Hematopoietic multipotent progenitor cell (in vitro differentiated cells): ENCODE results near the gene PSMC3IP. TPM values are rescaled to one million over a fixed set of nuclear protein-coding genes. Genes with fewer than 3 reads are reported as not detected.
"Not testable (repeated sequence)": the region's sequence is repeated elsewhere in the genome, so short reads cannot be mapped to it uniquely, and the experiment has no call there.

Source experiments
- DNase-seq, 3 donors: peaks; one replicate each; pipeline ENCODE4 v3.0.0-alpha.2; 2011 to 2015; ENCODE audit warnings: low read depth in 2 of 3, low spot score in 2 of 3
- total RNA-seq: library from RNA; depleted of rRNA; stranded (reverse); fragments of >200 nt; gene quantifications from one replicate; pipeline ENCODE4 v1.2.3, GENCODE V29; 2012

The PSMC3IP gene
- total RNA-seq, 1 donor: 1.3 TPM

DNA sequence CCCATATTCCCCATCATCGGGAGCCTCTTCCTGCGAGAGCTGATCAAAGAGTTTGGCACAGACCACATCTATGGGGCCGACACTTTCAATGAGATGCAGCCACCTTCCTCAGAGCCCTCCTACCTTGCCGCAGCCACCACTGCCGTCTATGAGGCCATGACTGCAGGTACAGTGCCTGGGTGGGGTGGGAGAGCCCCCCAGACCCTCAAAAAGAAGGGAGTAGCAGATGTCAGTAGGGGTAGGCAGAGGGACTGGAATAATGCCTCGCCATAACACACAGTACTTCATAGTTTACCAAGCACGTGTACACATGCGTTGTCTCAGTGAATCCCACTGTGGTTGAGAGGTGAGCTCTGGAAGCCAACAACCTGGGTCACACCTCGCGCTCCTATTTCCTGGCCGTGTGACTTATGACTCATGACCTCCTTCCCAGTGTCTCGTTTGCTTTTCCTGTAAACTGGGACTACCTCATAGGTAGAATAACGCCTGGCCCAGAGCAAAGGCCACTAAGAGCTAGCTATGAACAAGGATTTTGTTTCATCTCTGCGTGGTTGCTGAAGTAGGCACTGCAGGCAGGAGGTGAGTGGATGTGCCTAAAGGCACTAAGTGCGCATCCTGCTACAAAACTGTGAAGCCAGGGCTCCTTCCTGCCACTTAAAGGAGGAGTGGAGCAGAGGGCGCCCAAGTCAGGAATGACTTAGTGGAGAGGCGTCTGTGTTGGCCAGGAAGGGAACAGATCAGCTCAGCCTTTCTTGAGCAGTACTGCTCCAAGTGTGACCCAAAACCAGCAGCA lies 36.3 kb downstream of the PSMC3IP start:
- no peak for DNase-seq

DNA sequence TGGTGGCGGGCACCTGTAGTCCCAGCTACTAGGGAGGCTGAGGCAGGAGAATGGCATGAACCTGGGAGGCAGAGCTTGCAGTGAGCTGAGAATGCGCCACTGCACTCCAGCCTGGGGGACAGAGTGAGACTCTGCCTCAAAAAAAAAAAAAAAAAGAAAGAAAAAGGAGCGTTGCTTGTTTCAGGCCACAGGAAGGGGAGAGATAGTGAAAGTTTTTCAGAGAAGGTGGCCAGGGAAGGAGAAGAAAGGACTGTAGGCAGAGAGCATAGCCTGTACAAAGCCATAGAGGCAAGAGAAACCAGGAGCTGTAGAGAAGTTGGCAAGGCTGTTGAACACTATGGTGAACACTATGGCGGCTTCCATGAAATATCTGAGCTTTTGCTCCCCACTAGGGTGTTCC lies 37.0 kb downstream of the PSMC3IP start:
- DNase-seq: not testable (repeated sequence)

DNA sequence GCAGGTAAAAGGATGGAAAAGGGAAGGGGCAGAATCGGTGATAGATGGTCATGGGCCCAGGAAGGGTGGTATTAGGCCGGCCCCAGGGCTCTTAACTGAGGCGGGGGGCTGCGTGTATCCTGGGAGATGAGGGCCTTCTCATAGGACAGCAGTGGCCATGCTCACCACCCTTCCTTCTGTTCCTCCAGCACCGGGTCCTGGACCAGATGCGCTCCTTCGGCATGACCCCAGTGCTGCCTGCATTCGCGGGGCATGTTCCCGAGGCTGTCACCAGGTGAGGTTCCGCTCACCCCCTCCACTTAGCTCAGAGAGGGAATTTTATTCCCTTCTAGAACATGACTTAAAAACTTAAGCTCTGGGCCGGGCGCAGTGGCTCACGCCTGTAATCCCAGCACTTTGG lies 39.0 kb downstream of the PSMC3IP start:
- DNase-seq: no peak

DNA sequence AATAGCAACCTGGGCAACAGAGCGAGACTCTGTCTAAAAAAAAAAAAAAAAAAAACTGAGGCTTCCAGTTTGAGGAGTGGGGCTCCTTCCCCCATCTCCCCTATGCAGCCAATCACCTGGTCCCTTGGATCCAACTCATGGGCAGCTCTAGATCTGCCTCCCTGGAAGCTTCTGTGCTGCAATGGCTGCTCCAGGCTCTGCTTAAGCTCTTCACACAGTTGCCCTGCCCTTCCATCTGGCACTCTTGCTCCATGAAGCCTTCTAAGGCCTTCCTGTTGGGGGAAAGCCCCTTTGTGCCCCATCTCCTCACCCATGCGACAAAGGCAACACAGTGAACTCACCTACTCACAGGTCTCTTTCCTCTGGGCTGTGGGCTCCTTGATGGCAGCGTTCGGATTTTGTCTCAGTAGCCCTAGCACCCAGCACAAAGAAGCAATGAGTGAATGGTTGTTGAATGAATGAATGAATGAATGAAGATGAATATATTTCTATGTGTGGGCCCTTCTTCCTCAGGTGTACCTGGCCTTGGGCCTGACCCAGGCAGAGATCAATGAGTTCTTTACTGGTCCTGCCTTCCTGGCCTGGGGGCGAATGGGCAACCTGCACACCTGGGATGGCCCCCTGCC lies 39.6 kb downstream of the PSMC3IP start:
- no peak for DNase-seq

DNA sequence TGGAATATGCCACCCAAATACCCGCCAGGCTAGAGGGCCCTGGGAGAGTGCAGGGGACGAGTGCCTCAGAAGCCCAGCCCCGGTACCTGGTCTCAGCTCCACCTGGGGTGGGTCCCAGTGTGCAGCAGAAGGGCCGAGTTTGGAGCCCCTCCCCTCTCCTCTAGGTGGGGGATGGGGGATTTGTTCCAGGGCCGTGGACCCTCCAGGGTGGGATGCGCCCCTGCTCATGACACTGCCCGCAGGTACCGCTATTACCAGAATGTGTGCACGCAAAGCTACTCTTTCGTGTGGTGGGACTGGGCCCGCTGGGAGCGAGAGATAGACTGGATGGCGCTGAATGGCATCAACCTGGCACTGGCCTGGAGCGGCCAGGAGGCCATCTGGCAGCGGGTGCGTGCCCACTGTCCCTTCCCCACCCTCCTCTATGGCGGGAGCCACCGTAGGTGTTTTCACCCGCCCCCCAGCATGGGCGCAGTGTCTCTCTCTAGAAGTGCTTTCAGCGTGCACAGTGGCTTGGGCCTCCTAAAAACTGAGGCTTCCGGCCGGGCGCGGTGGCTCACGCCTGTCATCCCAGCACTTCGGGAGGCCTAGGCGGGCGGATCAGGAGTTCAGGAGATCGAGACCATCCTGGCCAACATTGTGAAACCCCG lies 40.2 kb downstream of the PSMC3IP start:
- DNase-seq: no peak

DNA sequence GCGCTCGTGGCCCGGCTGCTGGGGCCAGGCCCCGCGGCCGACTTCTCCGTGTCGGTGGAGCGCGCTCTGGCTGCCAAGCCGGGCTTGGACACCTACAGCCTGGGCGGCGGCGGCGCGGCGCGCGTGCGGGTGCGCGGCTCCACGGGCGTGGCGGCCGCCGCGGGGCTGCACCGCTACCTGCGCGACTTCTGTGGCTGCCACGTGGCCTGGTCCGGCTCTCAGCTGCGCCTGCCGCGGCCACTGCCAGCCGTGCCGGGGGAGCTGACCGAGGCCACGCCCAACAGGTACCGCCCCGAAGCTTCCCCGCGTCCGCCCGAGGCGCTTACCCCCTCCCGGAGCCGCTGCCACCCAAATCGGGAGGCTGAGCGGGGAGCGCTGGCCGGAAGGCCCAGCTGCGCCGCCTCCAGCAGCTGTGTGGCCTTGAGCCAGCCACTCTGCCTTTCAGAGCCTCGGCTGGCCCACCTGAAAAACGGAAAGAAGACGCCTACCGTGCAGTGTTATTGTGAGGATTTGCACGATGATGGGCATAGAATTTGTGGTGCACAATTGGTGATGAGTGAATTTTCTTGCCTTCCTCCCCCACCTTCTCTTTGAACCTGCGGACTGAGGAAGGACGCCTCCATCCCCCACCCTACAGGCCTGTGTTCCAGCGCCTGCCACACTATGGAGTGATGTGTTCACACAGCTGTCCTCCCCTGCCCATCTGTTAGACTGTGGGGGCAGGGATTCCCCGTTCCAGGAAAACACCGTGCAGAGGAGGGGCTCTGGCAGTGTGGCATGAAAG lies 41.0 kb downstream of the PSMC3IP start:
- DNase-seq: peak in 2 of 3 donors; percentile 44 to 59

DNA sequence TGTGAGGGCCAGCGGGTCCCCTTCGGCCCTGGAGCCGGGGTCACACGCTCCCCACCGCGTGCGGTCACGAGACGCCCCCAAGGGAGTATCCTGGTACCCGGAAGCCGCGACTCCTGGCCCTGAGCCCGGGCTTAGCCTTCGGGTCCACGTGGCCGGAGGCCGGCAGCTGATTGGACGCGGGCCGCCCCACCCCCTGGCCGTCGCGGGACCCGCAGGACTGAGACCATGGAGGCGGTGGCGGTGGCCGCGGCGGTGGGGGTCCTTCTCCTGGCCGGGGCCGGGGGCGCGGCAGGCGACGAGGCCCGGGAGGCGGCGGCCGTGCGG lies 41.5 kb downstream of the PSMC3IP start, which contains the start of gene NAGLU:
NAGLU (plus strand) TSS at position 194 of the 324 bp plus-strand sequence; CDS start at position 226, 32 bp downstream.
- peak in 2 of 3 donors; percentile 90 to 91 for DNase-seq

DNA sequence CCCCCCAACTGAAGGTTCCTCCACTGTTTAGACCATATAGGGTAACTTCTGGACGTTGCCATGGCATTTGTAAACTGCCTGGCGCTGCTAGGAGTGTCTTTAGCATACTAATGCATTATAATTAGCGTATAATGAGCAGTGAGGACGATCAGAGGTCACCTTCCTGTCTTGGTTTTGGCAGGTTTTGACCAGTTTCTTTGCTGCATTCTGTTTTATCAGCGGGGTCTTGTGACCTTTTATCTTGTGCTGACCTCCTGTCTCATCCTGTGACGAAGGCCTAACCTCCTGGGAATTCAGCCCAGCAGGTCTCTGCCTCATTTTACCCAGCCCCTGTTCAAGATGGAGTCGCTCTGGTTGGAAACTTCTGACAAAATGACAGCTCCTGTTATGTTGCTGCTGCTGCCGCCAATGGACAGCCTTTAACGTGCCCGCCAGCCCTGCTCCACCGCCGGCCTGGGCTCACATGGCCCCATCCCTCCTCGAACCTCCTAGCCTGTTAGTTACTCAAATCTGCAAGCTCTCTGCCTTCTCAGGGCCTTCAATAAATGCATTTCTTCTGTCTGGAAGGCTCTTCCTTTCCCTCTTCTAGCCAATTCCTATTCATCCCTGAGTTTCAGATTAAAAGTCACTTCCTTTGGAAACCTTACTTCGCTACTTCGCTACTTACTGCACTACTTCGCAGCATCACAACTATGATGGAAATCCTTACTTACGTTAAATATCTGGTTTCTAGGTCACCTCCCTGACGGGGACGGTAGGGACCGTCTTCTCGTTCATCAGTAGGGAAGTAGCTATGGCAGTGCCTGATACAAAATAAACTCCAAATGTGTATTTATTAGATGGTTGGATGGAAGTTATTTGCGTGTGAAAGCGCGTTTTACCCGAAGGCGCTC lies 42.1 kb downstream of the PSMC3IP start:
- DNase-seq: no peak

DNA sequence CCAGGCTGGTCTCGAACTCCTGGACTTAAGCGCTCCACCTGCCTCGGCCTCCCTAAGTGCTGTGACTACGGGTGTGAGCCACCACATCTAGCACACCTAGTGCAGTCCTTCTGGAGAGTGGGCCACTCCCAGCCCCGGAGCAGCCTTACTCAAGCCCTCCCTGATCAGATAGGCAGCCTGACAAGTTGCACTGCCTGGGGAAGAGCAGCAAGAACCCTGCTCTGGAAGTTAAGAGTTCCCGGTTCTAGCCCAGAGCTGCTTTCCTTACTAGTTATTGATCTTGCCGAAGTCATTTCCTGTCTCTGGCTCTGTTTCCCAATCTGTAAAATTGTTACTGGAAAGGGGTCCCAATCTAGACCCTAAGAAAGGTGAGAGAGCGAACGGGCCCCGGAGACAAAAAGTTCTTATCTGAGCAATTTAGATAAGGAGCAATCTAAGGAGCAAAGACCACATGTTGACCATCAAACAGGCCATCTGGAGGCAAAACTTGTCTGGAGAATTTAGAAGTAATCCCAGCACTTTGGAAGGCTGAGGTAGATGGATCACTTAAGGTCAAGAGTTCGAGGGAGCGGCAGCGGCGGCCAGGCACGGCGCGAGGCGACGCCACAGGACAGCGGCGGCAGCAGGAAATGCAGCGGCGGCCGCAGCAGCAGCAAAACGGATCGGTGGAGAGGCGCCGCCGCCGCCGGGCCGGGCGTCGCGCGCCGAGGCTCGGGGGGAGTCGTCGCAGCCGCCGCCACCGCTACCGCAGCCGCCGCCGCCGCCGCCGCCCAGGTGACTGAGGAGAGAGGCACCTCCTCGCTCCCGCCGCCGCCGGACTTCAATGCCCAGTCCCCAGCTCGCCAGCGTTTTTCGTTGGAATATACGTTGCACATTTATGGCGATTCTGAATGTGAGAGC lies 45.8 kb downstream of the PSMC3IP start:
- DNase-seq: peak in 2 of 3 donors; percentile 48 to 53

DNA sequence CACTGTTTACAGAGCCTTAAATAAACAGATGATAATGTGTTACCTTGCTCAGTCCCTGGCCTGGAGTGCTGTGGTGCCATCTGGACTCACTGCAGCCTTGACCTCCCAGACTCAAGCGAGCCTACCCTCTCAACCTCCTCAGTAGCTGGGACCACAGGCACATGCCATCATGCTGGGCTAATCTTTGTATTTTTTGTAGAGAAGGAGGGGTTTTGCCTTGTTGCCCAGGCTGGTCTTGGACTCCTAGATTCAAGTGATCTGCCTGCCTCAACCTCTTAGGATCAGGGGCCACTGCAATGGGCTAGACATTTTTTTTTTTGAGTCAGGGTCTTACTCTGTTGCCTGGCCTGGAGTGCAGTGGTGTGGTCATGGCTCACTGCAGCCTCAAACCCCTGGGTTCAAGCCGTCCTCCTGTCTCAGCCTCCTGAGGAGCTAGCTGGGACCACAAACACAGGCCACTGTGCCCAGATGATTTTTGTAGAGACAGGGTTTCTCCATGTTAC lies 46.5 kb downstream of the PSMC3IP start:
- DNase-seq: no peak

DNA sequence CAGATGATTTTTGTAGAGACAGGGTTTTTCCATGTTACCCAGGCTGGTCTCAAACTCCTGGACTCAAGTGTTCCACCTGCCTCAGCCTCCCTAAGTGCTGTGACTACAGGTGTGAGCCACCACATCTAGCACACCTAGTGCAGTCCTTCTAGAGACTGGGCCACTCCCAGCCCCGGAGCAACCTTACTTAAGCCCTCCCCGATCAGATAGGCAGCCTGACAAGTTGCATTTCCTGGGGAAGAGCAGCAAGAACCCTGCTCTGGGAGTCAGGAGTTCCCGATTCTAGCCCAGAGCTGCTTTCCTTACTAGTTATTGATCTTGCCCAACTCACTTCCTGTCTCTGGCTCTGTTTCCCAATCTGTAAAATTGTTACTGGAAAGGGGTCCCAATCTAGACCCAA lies 48.5 kb downstream of the PSMC3IP start:
- DNase-seq: no peak

DNA sequence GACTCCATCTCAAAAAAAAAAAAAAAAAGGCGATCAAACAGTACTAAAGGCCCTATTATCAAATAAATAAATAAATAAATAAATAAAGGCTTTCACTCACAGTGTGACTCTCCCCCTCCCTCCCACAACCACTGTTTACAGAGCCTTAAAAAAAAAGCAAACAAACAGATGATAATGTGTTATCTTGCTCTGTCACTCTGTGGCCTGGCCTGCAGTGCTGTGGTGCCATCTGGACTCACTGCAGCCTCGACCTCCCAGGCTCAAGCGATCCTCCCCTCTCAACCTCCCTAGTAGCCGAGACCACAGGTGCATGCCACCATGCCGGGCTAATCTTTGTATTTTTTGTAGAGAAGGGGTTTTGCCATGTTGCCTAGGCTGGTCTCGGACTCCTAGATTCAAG lies 49.6 kb downstream of the PSMC3IP start:
- no peak for DNase-seq

DNA sequence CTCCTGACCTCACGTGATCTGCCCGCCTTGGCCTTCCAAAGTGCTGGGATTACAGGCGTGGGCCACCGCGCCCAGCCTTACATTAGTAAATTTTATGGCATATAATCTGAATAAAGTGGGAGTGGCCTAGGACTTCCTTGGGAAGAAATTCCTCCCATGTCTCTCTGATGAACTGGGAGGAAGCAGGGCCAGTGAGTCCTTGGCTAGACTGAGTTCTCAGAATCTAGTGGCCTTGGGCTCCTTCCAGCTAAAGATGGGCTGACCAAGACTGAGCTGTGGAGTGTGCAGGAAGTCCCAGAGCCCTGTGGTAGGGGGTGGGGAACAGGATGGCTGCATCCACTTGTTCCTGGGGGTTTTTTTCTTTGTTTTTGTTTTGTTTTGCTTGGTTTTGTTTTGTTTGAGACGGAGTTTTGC lies 51.5 kb downstream of the PSMC3IP start:
- no peak for DNase-seq

DNA sequence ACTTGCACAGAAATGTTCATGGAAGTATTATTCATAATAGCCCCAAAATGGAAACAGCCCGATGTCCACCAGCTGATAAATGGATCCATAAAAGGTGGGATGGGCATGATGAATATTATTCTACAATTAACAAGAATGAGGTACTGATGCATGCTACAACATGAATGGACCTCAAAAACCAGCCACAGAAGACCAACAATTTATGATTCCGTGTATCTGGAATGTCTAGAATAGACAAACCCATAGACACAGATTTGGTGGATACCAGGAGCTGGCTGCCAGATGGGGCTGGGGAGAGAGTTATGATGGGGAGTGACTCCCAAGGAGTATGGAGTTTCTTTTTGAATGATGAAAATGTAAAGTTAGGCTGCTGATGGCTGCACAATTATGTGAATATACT lies 52.3 kb downstream of the PSMC3IP start:
- DNase-seq: no peak

DNA sequence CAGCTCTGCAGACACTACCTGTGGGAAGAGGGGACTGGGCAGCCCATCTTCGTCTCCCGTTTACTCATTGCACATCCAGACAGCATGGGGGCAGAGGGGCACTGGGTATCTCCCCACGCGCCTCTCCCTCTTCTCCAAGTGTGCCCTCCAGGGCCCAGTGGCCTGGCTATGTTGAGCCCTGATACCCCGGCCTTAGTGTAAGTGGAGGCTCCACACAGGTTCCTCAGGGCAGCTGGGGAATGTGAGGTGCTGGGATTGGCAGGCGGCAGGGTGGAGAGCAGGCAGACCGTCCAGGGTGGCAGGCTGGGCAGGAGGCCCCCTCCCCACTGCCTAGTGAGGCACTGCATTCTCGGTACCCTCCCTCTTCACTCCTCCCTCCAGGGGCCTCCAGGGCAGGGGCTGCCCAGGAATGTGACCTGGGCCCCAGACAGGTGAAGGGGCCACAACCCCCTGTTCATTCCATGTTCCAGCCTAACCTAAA lies 54.7 kb downstream of the PSMC3IP start:
- no peak for DNase-seq
